Epithelial cell of esophagus (primary cell): Measurements from ENCODE around the gene HDAC9.
A peak's percentile ranks its signal among the peaks of the same experiment; 100 is the strongest.
"Not testable (repeated sequence)": the region's sequence is repeated elsewhere in the genome, so short reads cannot be mapped to it uniquely, and the experiment has no call there.

Experiments used
- DNase-seq: peaks from one replicate; pipeline ENCODE4 v3.0.0; 2010; ENCODE audit warnings: low read depth
- H3K4me3 ChIP-seq: 2 replicates; pipeline ENCODE4 v1.5.1; 2011; ENCODE audit warnings: mild to moderate bottlenecking, low read length, control low read depth
- TF ChIP-seq, protein P1 (sequence below): IDR thresholded peaks from 2 replicates; pipeline ENCODE4 v1.5.1; 2011; ENCODE audit warnings: low read depth, mild to moderate bottlenecking, low read length, control low read depth, inconsistent platforms; ENCODE audit not compliant: insufficient read depth; ENCODE audit errors: missing control alignments

HDAC9 gene

GRCh38 chr7:18965657-18966056 lies 470.1 kb downstream of the HDAC9 start:
- TF ChIP-seq, protein P1, sequence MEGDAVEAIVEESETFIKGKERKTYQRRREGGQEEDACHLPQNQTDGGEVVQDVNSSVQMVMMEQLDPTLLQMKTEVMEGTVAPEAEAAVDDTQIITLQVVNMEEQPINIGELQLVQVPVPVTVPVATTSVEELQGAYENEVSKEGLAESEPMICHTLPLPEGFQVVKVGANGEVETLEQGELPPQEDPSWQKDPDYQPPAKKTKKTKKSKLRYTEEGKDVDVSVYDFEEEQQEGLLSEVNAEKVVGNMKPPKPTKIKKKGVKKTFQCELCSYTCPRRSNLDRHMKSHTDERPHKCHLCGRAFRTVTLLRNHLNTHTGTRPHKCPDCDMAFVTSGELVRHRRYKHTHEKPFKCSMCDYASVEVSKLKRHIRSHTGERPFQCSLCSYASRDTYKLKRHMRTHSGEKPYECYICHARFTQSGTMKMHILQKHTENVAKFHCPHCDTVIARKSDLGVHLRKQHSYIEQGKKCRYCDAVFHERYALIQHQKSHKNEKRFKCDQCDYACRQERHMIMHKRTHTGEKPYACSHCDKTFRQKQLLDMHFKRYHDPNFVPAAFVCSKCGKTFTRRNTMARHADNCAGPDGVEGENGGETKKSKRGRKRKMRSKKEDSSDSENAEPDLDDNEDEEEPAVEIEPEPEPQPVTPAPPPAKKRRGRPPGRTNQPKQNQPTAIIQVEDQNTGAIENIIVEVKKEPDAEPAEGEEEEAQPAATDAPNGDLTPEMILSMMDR = no peak
- no peak for DNase-seq
- H3K4me3 ChIP-seq = no peak overlapping the region

DNA sequence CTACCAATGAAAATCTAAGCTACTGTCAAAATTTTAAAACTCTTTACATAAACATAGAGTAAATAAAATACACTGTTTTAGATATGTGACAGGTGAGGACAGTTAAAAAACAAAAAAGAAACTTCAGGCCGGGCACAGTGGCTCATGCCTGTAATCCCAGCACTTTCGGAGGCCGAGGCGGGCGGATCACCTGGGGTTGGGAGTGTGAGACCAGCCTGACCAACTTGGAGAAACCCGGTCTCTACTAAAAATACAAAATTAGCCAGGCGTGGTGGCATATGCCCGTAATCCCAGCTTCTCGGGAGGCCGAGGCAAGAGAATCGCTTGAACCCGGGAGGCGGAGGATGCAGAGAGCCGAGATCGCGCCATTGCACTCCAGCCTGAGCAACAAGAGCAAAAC lies 472.2 kb downstream of the HDAC9 start:
- not testable (repeated sequence) for H3K4me3 ChIP-seq, DNase-seq

DNA sequence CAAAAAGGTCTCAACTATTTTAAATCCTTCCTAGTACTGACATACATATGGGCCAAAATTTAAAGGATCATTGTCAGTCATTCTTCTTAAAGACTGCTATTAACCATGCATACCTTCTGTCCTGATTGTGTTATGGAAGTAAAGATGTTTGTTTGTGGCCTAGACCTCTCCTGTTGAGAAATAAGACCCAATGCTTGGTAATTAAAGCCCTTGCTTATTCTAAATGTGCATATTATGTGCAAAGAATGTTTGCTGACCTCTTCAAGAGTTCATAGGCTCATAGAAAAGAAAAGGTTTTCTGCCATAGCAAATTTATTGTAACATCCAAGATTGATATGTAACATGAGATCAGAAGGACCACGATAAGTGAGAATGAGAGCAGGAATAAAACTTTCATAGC lies 476.3 kb downstream of the HDAC9 start:
- TF ChIP-seq, protein P1 = no peak
- no peak overlapping the region for H3K4me3 ChIP-seq
- no peak for DNase-seq

DNA sequence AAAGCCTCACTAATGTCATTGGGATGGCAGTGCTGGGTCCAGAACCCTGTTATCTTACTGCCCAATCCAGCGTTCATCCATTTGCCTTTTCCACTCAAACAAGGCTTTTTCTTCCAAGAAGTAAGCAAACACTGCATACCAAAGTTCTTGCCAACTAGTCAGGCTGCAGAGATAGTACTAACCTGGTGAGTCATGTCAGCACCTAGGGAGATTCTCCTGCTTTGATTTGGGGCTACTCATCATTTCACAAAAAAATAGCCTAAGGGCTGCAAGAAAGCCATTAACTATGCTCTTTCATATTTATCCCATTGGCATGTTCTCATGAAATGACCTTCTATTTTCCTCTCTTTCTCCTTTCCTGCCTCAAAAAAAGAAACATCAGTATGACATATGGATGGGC lies 479.3 kb downstream of the HDAC9 start:
- TF ChIP-seq, protein P1 = no peak
- no peak overlapping the region for H3K4me3 ChIP-seq
- peak; percentile 92 for DNase-seq

- H3K4me3 ChIP-seq = no peak overlapping the region
- DNase-seq = no peak
- TF ChIP-seq, protein P1 = no peak
Observed at GRCh38 chr7:18975276-18975675, 479.7 kb downstream of the HDAC9 start.

DNA sequence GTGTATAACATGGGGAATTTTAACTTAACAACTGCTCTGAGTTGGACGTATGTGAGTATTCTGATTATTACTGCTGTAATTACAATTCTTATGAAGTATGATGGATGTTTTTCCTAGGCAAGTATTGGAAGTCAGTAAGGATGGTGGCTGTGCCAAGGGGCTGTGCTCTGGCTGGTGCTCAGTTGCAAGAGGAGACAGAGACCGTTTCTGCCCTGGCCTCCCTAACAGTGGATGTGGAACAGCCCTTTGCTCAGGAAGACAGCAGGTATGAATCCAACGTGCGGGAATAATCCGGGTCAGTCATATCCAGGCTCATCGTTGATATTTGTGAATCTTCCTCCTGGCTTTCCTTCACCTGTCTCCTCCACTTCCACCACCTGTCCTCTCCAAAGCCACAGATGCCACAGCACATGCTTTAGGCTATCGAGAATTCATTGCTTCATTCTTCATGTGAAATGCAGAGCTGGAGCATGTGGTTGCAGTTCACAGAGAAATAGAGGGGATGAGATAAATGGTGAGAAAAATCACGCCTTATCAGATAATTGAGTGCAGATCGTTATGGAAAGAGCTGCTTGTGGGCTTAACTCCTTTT lies 480.2 kb downstream of the HDAC9 start:
- no peak overlapping the region for H3K4me3 ChIP-seq
- no peak for DNase-seq
- TF ChIP-seq, protein P1 = no peak

- H3K4me3 ChIP-seq = no peak overlapping the region
- TF ChIP-seq, protein P1 = no peak
- DNase-seq = no peak
Observed at GRCh38 chr7:18976715-18977471, 481.3 kb downstream of the HDAC9 start.
